Activated CD4-positive, alpha-beta memory T cell treated with anti-CD3 and anti-CD28 coated beads for 36 hours (primary cell): ENCODE results near the gene ARMC5. TPM values are rescaled to one million over a fixed set of nuclear protein-coding genes. Genes with fewer than 3 reads are reported as not detected.

Experiments used
- CTCF ChIA-PET: fragments of 350-600 bp; sonication (Branson Sonifier 250); formaldehyde crosslinking; loops from one replicate; lab custom pipeline; 2021; ENCODE audit warnings: antibody characterized with exemption, inconsistent platforms; lab: Charles Lee
- POLR2A ChIA-PET: fragments of 350-600 bp; sonication (Branson Sonifier 250); formaldehyde crosslinking; loops from one replicate; lab custom pipeline; 2021; ENCODE audit warnings: antibody characterized with exemption; lab: Charles Lee
- DNase-seq: peaks from one replicate; pipeline ENCODE4 v3.0.0-alpha.2; 2020
- H3K27ac Mint-ChIP-seq: one replicate; pipeline ENCODE4 v1.8.0; 2021; ENCODE audit warnings: mixed read lengths
- H3K27me3 Mint-ChIP-seq: one replicate; pipeline ENCODE4 v1.8.0; 2021; ENCODE audit warnings: mixed read lengths
- H3K36me3 Mint-ChIP-seq: one replicate; pipeline ENCODE4 v1.8.0; 2021; ENCODE audit warnings: mixed read lengths
- H3K4me1 Mint-ChIP-seq: one replicate; pipeline ENCODE4 v1.8.0; 2021; ENCODE audit warnings: low read depth, mixed read lengths
- H3K4me3 Mint-ChIP-seq: one replicate; pipeline ENCODE4 v1.8.0; 2021; ENCODE audit warnings: mild to moderate bottlenecking, mixed read lengths
- H3K9me3 Mint-ChIP-seq: one replicate; pipeline ENCODE4 v1.8.0; 2021; ENCODE audit warnings: mixed read lengths
- intact Hi-C: fragments of 100-400 bp; cut with micrococcal nuclease; formaldehyde crosslinking; loops from one replicate; pipeline ENCODE4 v1.15.1; 2023
- total RNA-seq, 2 experiments: library from RNA; stranded (reverse); gene quantifications; one replicate each; pipeline ENCODE4 v1.2.3, GENCODE V29; 2021

The ARMC5 gene
- total RNA-seq, 2 experiments from 2014 or later: 5.5 to 6.4 TPM

GRCh38 chr16:31465788-31466370 lies 6.6 kb downstream of the ARMC5 start:
- intact Hi-C loops: no loop called here

DNA sequence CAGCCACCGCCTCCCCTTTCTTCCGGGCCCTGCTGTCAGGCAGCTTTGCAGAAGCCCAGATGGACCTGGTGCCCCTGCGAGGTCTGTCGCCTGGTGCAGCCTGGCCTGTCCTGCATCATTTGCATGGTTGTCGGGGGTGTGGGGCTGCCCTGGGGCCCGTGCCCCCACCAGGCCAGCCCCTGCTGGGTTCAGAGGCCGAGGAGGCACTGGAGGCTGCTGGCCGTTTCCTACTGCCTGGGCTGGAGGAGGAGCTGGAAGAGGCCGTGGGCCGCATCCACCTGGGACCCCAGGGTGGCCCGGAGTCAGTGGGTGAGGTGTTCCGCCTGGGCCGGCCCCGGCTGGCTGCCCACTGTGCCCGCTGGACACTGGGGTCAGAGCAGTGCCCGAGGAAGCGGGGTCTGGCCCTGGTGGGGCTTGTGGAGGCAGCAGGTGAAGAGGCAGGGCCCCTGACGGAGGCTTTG lies 7.1 kb downstream of the ARMC5 start:
- CTCF ChIA-PET: no interaction called here

More at GRCh38 chr16:31465788-31466370, 6.6 kb downstream of the ARMC5 start:
- peaks cover 5% of the 10 kb centered on the region for H3K36me3 Mint-ChIP-seq
- no peaks in the 10 kb centered on the region for H3K9me3 Mint-ChIP-seq
- no peak overlapping the region for H3K4me3 Mint-ChIP-seq
- DNase-seq: no peak
- H3K27ac Mint-ChIP-seq: no peak overlapping the region
- POLR2A ChIA-PET: no interaction called here
- peaks cover 11% of the 10 kb centered on the region for H3K4me1 Mint-ChIP-seq
- CTCF ChIA-PET: no interaction called here
- H3K27me3 Mint-ChIP-seq: peaks cover 1% of the 10 kb centered on the region

DNA sequence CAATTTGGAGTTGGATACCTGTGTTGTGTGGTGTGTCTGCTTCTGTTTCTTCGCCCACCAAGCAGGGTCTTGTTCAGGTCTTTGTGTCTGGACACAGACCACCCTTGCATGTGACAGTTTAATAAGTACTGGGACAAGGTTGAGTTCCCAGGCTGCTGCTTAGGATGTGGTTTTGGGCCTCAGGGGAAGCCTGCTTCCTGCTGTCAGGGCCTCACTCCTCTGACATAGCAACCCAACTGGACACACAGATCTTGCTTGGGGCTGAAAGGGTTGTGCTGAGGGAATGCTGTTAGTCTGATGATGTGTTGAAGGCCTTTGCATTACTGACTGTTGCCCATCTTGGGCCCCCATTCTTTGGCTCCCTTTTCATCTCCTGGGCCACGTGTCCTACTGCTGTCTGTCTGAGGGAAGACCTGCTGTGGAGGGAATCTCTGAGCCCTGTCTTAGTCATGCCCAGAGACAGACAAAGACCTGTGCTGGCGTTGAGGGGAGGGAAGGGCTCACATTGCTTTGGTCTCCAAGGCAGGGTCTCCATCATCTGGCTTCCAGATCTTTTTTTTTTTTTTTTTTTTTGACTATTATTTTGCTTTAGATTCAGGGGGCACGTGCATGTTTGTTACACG lies 8.0 kb downstream of the ARMC5 start:
- H3K9me3 Mint-ChIP-seq: no peaks in the 10 kb centered on the region
- peaks cover 8% of the 10 kb centered on the region for H3K27me3 Mint-ChIP-seq
- CTCF ChIA-PET: no interaction called here
- H3K4me1 Mint-ChIP-seq: peaks cover 7% of the 10 kb centered on the region
- no peak overlapping the region for H3K4me3 Mint-ChIP-seq
- POLR2A ChIA-PET: no interaction called here
- DNase-seq: no peak
- intact Hi-C loops: no loop called here
- no peak overlapping the region for H3K27ac Mint-ChIP-seq
- peaks cover 5% of the 10 kb centered on the region for H3K36me3 Mint-ChIP-seq

More for the DNA sequence above, 7.1 kb downstream of the ARMC5 start:
- Mint-ChIP-seq H3K9me3 (no peaks in the 10 kb centered on the region), H3K4me1 (peaks cover 7% of the 10 kb centered on the region), H3K27me3 (peaks cover 6% of the 10 kb centered on the region), H3K4me3 (no peak overlapping the region), H3K27ac (no peak overlapping the region), H3K36me3 (peaks cover 5% of the 10 kb centered on the region)
- POLR2A ChIA-PET: no interaction called here
- intact Hi-C loops: no loop called here
- no peak for DNase-seq

DNA sequence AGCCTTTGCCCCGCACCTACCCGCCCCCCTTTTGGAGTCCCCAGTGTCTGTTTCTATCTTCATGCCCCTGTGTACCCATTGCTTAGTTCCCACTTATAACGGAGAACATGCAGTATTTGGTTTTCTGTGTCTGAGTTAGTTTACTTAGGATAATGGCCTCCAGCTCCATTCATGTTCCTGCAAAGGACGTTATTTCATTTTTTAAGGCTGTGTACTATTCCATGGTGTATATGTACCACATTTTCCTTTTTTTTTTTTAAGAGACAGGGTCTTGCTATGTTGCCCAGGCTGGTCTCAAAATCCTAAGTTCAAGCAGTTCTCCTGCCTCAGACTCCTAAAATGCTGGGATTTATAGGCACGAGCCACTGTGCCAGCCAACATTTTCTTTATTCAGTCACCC lies 8.6 kb downstream of the ARMC5 start:
- peaks cover 5% of the 10 kb centered on the region for H3K36me3 Mint-ChIP-seq
- intact Hi-C loops: no loop called here
- H3K27me3 Mint-ChIP-seq: peaks cover 13% of the 10 kb centered on the region
- POLR2A ChIA-PET: no interaction called here
- CTCF ChIA-PET: no interaction called here
- no peak for DNase-seq
- H3K4me1 Mint-ChIP-seq: peaks cover 7% of the 10 kb centered on the region
- H3K9me3 Mint-ChIP-seq: no peaks in the 10 kb centered on the region
- no peak overlapping the region for H3K27ac Mint-ChIP-seq
- no peak overlapping the region for H3K4me3 Mint-ChIP-seq

DNA sequence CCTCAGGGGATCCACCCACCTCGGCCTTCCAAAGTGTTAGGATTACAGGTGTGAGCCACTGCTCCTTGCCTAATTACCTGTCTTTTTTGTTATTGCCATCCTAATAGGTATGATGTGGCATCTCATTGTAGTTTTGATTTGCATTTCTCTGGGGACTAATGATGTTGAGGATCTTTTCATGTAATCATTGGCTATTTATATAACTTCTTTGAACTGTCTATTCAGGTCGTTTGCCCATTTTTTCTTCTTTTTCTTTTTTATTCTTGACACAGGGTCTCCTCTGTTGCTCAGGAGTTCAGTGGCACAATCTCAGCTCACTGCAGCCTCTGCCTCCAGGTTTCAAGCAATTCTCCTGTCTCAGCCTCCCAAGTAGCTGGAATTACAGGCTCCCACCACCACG lies 11.3 kb downstream of the ARMC5 start:
- intact Hi-C loops: no loop called here
- ChIA-PET POLR2A (no interaction called here), CTCF (interaction anchor here (3.3 kb wide), 1 partner anchor 10 kb away, joined by 15 read pairs; the partner anchor contains the start of gene ARMC5)
- Mint-ChIP-seq H3K36me3 (peaks cover under 1% of the 10 kb centered on the region), H3K27ac (no peak overlapping the region), H3K4me1 (peaks cover 7% of the 10 kb centered on the region), H3K4me3 (no peak overlapping the region), H3K27me3 (peaks cover 19% of the 10 kb centered on the region), H3K9me3 (no peaks in the 10 kb centered on the region)
- DNase-seq: no peak

DNA sequence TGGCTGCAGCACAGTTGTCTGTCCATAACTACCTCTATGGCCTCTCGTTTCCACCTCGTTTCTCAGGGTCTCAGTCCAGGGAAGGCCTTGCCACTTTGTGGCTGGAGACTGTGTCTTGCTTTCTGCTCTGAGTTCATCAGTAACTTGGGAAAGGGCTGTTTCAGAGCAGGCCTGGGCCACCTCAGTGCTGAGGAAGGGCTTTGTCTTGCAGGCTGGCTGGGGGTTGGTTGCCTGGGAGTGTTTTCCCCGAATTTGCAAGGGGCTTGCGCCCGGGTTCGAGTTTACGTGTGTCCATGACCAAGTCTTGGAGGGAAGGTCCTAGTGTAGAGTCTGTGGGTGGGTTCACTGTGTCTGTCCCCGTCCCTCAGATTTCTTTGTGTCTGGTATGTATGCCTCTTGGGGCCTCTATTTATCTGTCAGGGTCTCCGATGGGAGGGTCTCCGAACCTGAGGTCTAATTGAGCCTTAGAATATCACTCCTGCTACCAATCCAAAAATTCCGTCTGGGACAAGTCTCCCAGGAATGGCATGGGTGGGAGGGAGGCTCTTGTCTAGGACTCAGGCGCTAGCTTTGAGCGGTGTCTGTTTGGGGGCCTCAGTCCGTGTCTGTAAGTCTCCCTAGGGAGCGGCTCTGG lies 12.1 kb downstream of the ARMC5 start:
- intact Hi-C loops: no loop called here
- POLR2A ChIA-PET: no interaction called here
- Mint-ChIP-seq H3K4me3 (no peak overlapping the region), H3K9me3 (no peaks in the 10 kb centered on the region), H3K27ac (no peak overlapping the region), H3K27me3 (peaks cover 19% of the 10 kb centered on the region), H3K36me3 (no peaks in the 10 kb centered on the region), H3K4me1 (peaks cover 11% of the 10 kb centered on the region)
- DNase-seq: no peak
- CTCF ChIA-PET: interaction anchor here (3.3 kb wide), 1 partner anchor 11 kb away, joined by 15 read pairs; the partner anchor contains the start of gene ARMC5

- DNase-seq: no peak
- Mint-ChIP-seq H3K4me3 (peak within 1 kb of the TSS; percentile 41), H3K27ac (no peak within 1 kb of the TSS), H3K4me1 (peaks cover 12% of the 10 kb centered on the region), H3K27me3 (peaks cover 19% of the 10 kb centered on the region), H3K36me3 (no peaks in the 10 kb centered on the region), H3K9me3 (no peaks in the 10 kb centered on the region)
- ChIA-PET CTCF (interaction anchor here (1.0 kb wide), 1 partner anchor 12 kb away, joined by 3 read pairs; no protein-coding TSS in a partner anchor), POLR2A (no interaction called here)
- intact Hi-C loops: no loop called here
These were observed 12.8 kb downstream of the ARMC5 start, which contains the start of gene TGFB1I1 for GRCh38 chr16:31471875-31472708. TGFB1I1 (plus strand) TSS chr16:31472152; CDS start chr16:31472189, 37 bp downstream.

- peak; percentile 67 for DNase-seq
- ChIA-PET CTCF (interaction anchor here (0.6 to 1.0 kb wide), 2 partner anchors 12 to 19 kb away, joined by 3 read pairs; no protein-coding TSS in a partner anchor), POLR2A (no interaction called here)
- intact Hi-C loops: no loop called here
- Mint-ChIP-seq H3K4me1 (peaks cover 12% of the 10 kb centered on the region), H3K4me3 (peak overlapping the region; percentile 41), H3K27me3 (peaks cover 19% of the 10 kb centered on the region), H3K36me3 (no peaks in the 10 kb centered on the region), H3K27ac (no peak overlapping the region), H3K9me3 (no peaks in the 10 kb centered on the region)
These were observed 13.5 kb downstream of the ARMC5 start for GRCh38 chr16:31472709-31473203.

DNA sequence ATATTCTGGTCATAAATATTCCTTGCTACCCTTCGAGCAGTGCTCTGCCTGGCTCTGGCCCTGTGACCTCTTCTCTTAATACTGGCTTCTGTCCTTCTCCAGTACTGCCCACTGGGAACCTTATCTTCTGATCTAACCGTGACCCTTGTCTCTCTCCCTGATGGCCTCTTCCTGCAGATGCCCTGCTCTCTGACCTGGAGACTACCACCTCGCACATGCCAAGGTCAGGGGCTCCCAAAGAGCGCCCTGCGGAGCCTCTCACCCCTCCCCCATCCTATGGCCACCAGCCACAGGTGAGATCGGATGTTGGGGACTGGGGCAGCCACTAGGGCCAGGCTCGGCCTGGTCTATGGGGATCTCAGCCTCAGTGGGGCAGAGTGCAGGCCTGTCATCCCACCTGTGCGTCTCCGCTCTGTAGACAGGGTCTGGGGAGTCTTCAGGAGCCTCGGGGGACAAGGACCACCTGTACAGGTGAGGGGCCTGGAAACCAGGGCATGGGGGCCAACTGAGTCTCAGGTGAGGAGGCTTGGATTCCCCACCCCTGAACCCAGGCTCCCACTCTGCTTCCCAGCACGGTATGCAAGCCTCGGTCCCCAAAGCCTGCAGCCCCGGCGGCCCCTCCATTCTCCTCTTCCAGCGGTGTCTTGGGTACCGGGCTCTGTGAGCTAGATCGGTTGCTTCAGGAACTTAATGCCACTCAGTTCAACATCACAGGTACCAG lies 14.1 kb downstream of the ARMC5 start:
- CTCF ChIA-PET: interaction anchor here (0.6 to 1.0 kb wide), 2 partner anchors 13 to 18 kb away, joined by 3 read pairs; no protein-coding TSS in a partner anchor
- H3K9me3 Mint-ChIP-seq: no peaks in the 10 kb centered on the region
- H3K4me1 Mint-ChIP-seq: peaks cover 18% of the 10 kb centered on the region
- no peaks in the 10 kb centered on the region for H3K36me3 Mint-ChIP-seq
- intact Hi-C loops: no loop called here
- H3K27me3 Mint-ChIP-seq: peaks cover 19% of the 10 kb centered on the region
- no peak overlapping the region for H3K27ac Mint-ChIP-seq
- DNase-seq: no peak
- POLR2A ChIA-PET: no interaction called here
- H3K4me3 Mint-ChIP-seq: no peak overlapping the region

DNA sequence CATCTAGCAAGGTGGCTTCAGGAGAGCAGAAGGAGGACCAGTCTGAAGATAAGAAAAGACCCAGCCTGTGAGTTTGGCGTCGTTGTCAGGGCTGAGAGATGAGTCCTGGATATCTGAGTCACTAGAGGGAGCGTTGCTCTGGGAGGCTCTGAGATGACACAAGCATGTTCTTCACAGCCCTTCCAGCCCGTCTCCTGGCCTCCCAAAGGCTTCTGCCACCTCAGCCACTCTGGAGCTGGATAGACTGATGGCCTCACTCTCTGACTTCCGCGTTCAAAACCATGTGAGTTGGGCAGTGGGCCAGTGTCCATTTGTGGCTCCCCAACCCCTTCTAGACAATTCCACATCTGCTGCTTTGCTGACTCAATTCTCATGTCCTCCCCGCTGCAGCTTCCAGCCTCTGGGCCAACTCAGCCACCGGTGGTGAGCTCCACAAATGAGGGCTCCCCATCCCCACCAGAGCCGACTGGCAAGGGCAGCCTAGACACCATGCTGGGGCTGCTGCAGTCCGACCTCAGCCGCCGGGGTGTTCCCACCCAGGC lies 14.9 kb downstream of the ARMC5 start:
- H3K4me3 Mint-ChIP-seq: no peak overlapping the region
- POLR2A ChIA-PET: no interaction called here
- H3K4me1 Mint-ChIP-seq: peaks cover 18% of the 10 kb centered on the region
- intact Hi-C loops: no loop called here
- no peak for DNase-seq
- H3K9me3 Mint-ChIP-seq: no peaks in the 10 kb centered on the region
- CTCF ChIA-PET: interaction anchor here (4.6 kb wide), 1 partner anchor 14 kb away, joined by 24 read pairs; no protein-coding TSS in a partner anchor
- no peaks in the 10 kb centered on the region for H3K36me3 Mint-ChIP-seq
- H3K27ac Mint-ChIP-seq: no peak overlapping the region
- peaks cover 19% of the 10 kb centered on the region for H3K27me3 Mint-ChIP-seq
